GM18505 (cell line): ENCODE results near the gene AP1M2.

Experiments
- ATAC-seq: cut with Tn5 transposase; IDR thresholded peaks from one replicate; pipeline ENCODE4 v1.9.1; 2021; ENCODE audit not compliant: unreplicated experiment
- POLR2A ChIP-seq: IDR thresholded peaks from 4 replicates; pipeline ENCODE4 v1.6.1; 2011; ENCODE audit warnings: borderline replicate concordance; ENCODE audit not compliant: insufficient read depth, insufficient read length; ENCODE audit errors: extremely low read depth

AP1M2 gene

GRCh38 chr19:10587022-10587838 is at the start of gene AP1M2:
Gene AP1M2 (minus strand): TSS chr19:10587312. CDS start chr19:10587231, 81 bp downstream.
- TF ChIP-seq POLR2A = no peak

GRCh38 chr19:10636304-10636972 is 49.3 kb upstream of the AP1M2 start:
- ATAC-seq = no peak
- TF ChIP-seq POLR2A = no peak

More at GRCh38 chr19:10587022-10587838, at the start of gene AP1M2:
- ATAC-seq = no peak

GRCh38 chr19:10634963-10635362 is 47.9 kb upstream of the AP1M2 start:
- no peak for ATAC-seq
- no peak for TF ChIP-seq POLR2A

- no peak for TF ChIP-seq POLR2A
- ATAC-seq = no peak
Observed at GRCh38 chr19:10634430-10634829, 47.3 kb upstream of the AP1M2 start.

- no peak for ATAC-seq
- TF ChIP-seq POLR2A = no peak
Observed at GRCh38 chr19:10631874-10632273, 44.8 kb upstream of the AP1M2 start.

GRCh38 chr19:10625762-10626138 is 38.6 kb upstream of the AP1M2 start:
- ATAC-seq = no peak
- no peak for TF ChIP-seq POLR2A

- ATAC-seq = no peak
Observed at GRCh38 chr19:10625003-10625761, 38.1 kb upstream of the AP1M2 start, which contains the start of gene SLC44A2. Gene SLC44A2 (plus strand): TSS chr19:10625553. CDS start chr19:10625634, 81 bp downstream.

GRCh38 chr19:10624585-10624984 is 37.5 kb upstream of the AP1M2 start:
- no peak for ATAC-seq

More at GRCh38 chr19:10625003-10625761, 38.1 kb upstream of the AP1M2 start, which contains the start of gene SLC44A2:
- TF ChIP-seq POLR2A = no peak

GRCh38 chr19:10621966-10622365 is 34.9 kb upstream of the AP1M2 start:
- ATAC-seq = no peak
- no peak for TF ChIP-seq POLR2A

More at GRCh38 chr19:10624585-10624984, 37.5 kb upstream of the AP1M2 start:
- no peak for TF ChIP-seq POLR2A

- no peak for TF ChIP-seq POLR2A
- no peak for ATAC-seq
Observed at GRCh38 chr19:10620786-10621185, 33.7 kb upstream of the AP1M2 start.

GRCh38 chr19:10618846-10619245 is 31.7 kb upstream of the AP1M2 start:
- no peak for TF ChIP-seq POLR2A
- no peak for ATAC-seq

- TF ChIP-seq POLR2A = no peak
- no peak for ATAC-seq
Observed at GRCh38 chr19:10617409-10618121, 30.5 kb upstream of the AP1M2 start.

- no peak for TF ChIP-seq POLR2A
- ATAC-seq = no peak
Observed at GRCh38 chr19:10615429-10616023, 28.4 kb upstream of the AP1M2 start.

- no peak for ATAC-seq
- no peak for TF ChIP-seq POLR2A
Observed at GRCh38 chr19:10612499-10613119, 25.5 kb upstream of the AP1M2 start.
